ENCODE results near the gene ANAPC7. TPM values are rescaled to one million over a fixed set of nuclear protein-coding genes. Genes with fewer than 3 reads are reported as not detected.
A peak's percentile ranks its signal among the peaks of the same experiment; 100 is the strongest.
"Not testable (repeated sequence)": the region's sequence is repeated elsewhere in the genome, so short reads cannot be mapped to it uniquely, and the experiment has no call there.

ANAPC7 gene
- total RNA-seq, 1 donor from 2014 or later = 43.0 TPM

- no peak for DNase-seq (ENCODE audit: low spot score)
These were observed 55.0 kb downstream of the ANAPC7 start for GRCh38 chr12:110348431-110349059.

GRCh38 chr12:110347767-110348166 is 55.7 kb downstream of the ANAPC7 start:
- DNase-seq (ENCODE audit: low spot score) = no peak

- no peak for DNase-seq (ENCODE audit: low spot score)
These were observed 57.5 kb downstream of the ANAPC7 start for GRCh38 chr12:110345963-110346362.

GRCh38 chr12:110345176-110345661 is 58.3 kb downstream of the ANAPC7 start:
- peak; percentile 59 for DNase-seq (ENCODE audit: low spot score)

- no peak for DNase-seq (ENCODE audit: low spot score)
These were observed 58.9 kb downstream of the ANAPC7 start for GRCh38 chr12:110344657-110345056.

GRCh38 chr12:110343736-110344555 is 59.6 kb downstream of the ANAPC7 start:
- no peak for DNase-seq (ENCODE audit: low spot score)

GRCh38 chr12:110343114-110343513 is 60.4 kb downstream of the ANAPC7 start:
- no peak for DNase-seq (ENCODE audit: low spot score)

GRCh38 chr12:110342157-110342556 is 61.4 kb downstream of the ANAPC7 start:
- no peak for DNase-seq (ENCODE audit: low spot score)

- no peak for DNase-seq (ENCODE audit: low spot score)
These were observed 62.8 kb downstream of the ANAPC7 start for GRCh38 chr12:110340706-110341105.

- not testable (repeated sequence) for DNase-seq (ENCODE audit: low spot score)
These were observed 63.2 kb downstream of the ANAPC7 start for GRCh38 chr12:110340261-110340660.

GRCh38 chr12:110339184-110339952 is 64.1 kb downstream of the ANAPC7 start:
- no peak for DNase-seq (ENCODE audit: low spot score)

GRCh38 chr12:110338754-110339153 is 64.8 kb downstream of the ANAPC7 start:
- no peak for DNase-seq (ENCODE audit: low spot score)

- DNase-seq (ENCODE audit: low spot score) = no peak
These were observed 65.4 kb downstream of the ANAPC7 start for GRCh38 chr12:110337912-110338710.

GRCh38 chr12:110335481-110336045 is 67.9 kb downstream of the ANAPC7 start:
- no peak for DNase-seq (ENCODE audit: low spot score)

- DNase-seq (ENCODE audit: low spot score) = no peak
These were observed 70.3 kb downstream of the ANAPC7 start for GRCh38 chr12:110333201-110333600.

GRCh38 chr12:110330544-110330943 is 73.0 kb downstream of the ANAPC7 start:
- DNase-seq (ENCODE audit: low spot score) = no peak

- no peak for DNase-seq (ENCODE audit: low spot score)
These were observed 73.4 kb downstream of the ANAPC7 start for GRCh38 chr12:110330124-110330523.

- no peak for DNase-seq (ENCODE audit: low spot score)
These were observed 73.8 kb downstream of the ANAPC7 start for GRCh38 chr12:110329710-110330109.

Measured in mucosa of gallbladder (tissue), 1 donor.